ENCODE results near the gene RIMBP2. TPM values are rescaled to one million over a fixed set of nuclear protein-coding genes. Genes with fewer than 3 reads are reported as not detected.
"Not testable (repeated sequence)": the region's sequence is repeated elsewhere in the genome, so short reads cannot be mapped to it uniquely, and the experiment has no call there.

RIMBP2 gene
- polyA plus RNA-seq, 3 donors = 16.5 to 26.5 (median 20.9) TPM

DNA sequence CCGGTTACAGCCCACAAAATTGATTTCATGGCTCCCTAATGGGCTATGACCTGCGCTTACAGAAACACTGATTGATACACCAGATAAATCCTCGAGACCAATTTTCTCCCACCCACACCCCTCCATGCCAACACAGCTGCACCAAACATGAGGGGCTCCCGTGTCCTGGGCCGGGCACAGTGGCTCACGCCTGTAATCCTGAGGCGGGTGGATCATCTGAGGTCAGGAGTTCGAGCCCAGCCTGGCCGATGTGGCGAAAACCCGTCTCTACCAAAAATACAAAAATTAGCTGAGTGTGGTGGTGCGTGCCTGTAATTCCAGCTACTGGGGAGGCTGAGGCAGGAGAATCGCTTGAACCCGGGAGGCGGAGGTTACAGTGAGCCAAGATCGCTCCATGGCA is 27.1 kb downstream of the RIMBP2 start:
- not testable (repeated sequence) for DNase-seq (ENCODE audit: extremely low read depth in 1 of 11, low read depth in 9 of 11, low spot score in 4 of 11)

DNA sequence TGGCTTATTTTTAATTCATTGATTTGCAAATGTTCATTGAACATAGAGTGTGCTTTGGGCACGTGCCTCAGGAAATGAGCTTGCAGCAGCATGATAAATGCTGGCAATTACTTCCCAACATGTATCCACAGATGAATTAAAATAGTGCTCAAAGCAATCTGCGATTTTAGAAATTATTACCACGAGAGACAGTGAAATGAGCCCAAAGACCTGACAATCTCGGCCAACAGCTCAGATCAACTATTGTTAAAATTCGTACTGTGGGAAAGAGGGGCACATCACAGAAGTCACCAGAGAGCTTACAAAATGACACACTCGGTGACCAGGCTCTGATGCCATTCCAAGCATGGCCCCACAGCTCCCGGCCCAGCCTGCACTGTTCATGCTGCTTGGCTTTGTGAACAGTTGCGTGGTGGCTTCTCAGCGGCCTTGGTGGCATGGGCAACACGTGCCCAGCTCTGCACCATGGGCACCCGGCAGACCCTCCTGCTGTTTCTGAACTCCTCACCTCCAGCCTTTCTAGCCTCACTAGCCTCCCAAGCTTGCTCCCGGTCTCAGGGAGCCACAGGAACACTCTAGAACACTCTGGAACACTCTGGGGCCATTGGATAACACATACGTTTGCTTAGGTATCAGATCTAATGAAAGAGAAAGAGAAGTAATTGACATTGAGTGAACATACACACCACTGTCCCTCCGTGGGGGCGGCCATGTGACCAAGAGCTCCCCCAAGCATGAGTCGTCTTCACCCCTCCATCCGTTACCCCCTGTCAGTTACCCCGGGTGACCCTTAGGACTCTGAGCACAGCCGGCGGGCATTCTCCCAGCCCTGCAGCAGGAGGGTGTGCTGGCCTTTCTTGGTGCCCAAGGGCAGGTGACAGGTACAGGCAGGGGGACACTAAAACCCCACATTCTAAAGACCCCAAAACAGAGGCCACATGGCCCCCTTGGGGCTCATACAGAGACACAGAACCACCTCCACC is 28.0 kb downstream of the RIMBP2 start:
- no peak for DNase-seq (ENCODE audit: extremely low read depth in 1 of 11, low read depth in 9 of 11, low spot score in 4 of 11)

DNA sequence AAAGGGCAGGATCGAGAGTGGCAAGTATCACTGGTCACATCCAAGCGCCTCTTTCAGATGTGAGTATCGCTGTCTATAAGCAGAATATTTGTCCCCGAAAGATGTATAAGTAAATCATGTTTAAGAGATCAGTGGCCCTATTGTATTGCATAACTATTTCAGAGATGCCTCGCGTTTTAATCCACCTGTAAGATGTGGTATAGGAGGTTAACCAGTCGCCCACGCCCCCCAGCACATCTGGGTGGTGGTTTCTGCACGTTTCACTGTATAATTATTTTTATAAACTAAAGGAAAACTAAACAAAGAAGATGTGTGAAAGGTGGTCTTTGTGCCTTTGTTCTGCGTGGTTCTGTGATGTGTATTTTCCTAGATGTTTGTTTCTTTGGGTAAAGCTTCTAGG is 28.9 kb downstream of the RIMBP2 start:
- DNase-seq (ENCODE audit: extremely low read depth in 1 of 11, low read depth in 9 of 11, low spot score in 4 of 11) = no peak

DNA sequence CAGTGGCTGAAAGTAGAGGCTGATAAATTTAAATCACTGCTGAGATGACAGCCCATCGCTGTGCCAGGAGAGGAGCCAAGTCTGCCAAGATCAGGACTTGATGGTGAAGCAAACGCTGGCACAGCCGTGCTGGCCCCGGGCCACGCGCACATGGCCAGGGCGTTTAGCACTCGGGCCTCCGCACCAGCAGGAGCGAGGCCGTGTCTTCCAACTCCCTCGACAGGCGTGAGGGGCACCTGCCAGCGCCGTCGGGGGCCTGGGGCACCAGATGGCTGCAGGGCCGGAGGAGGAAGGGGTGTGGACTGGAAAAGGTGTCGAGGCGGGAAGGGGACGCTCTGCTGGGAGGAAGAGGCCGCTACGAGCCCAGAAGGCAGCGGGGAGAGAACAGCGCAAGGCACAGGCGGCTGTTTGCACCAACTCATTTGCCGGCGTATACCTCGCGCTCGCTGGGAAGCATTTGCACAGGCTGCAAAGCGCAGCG is 29.5 kb downstream of the RIMBP2 start:
- DNase-seq (ENCODE audit: extremely low read depth in 1 of 11, low read depth in 9 of 11, low spot score in 4 of 11) = no peak

DNA sequence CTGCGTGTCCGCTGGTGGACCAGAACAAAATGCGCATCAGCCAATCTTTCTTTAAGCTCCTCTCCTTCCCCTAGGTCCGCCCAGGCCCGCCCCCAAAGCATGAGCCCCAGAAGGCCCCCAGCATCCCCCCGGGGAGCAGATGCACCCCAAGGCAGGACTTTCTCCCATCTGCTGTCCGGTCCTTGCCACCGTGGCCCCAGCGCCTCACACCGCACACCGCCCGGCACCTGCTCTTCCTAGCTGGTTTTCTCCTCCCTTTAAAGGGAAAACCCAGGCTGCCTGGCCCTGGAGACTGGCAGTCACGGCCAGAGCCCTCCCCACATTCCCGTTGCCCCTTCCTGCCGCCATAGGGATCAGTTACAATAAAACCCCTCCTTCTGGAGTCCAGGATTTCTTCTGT is 30.2 kb downstream of the RIMBP2 start:
- DNase-seq (ENCODE audit: extremely low read depth in 1 of 11, low read depth in 9 of 11, low spot score in 4 of 11) = no peak

DNA sequence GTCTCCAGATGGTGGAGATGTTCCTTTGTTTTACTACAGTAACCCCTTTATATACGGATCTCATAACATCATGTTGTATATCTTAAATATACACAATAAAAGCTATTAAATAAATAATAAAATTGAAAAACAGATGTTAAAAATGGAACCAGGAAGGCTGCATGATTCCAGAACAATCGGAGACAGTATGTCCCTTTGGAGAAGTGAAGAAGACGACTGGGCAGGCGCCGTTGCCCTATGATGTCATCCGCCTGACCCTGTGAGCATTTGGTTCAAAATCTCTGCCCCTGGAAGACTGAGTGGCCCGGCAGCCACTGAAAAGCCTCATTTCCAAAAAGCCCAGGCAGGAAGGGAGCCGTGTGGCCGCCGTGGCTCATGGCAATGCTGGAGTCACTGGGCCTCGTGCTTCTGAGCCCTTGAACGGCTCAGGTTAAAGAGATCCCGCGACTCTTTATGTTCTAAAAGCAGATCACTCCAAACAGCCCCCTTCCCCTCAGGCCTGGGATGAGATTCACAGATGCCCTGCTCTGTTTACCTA is 30.8 kb downstream of the RIMBP2 start:
- no peak for DNase-seq (ENCODE audit: extremely low read depth in 1 of 11, low read depth in 9 of 11, low spot score in 4 of 11)

DNA sequence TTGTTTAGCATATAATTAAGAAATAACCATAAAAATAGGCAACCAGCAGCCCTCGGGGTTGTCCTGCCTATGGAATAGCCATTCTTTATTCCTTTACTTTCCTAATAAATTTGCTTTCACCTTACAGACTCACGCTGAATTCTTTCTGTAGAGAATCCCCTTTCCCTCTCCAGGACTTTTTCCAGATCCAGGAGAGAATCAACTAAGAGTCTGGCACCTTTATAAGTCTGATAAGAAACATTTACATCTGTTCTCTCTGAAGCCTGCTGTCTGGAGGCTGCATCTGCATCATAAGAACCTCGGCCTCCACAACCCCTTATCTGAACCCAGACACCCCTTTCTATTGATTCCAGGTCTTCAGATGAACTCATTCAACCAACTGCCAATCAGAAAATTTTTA is 32.3 kb downstream of the RIMBP2 start:
- DNase-seq (ENCODE audit: extremely low read depth in 1 of 11, low read depth in 9 of 11, low spot score in 4 of 11) = no peak

DNA sequence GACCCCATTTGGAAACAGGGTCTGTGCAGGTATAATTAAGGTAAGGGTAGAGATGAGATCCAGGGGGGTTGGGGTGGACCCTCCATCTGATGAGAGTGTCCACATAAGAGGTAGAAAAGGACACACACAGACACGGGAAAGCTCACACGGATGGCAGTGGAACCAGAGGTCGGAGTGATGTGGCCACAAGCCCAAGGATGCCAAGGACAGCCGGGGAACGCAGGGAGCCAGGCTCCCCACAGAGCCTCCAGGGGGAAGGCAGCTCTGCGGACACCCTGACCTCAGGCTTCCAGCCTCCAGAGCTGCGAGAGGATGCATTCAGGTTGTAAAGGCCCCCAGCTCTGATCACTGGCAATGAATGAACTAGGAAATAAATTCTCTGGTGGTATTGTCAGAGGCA is 33.0 kb downstream of the RIMBP2 start:
- no peak for DNase-seq (ENCODE audit: extremely low read depth in 1 of 11, low read depth in 9 of 11, low spot score in 4 of 11)

DNA sequence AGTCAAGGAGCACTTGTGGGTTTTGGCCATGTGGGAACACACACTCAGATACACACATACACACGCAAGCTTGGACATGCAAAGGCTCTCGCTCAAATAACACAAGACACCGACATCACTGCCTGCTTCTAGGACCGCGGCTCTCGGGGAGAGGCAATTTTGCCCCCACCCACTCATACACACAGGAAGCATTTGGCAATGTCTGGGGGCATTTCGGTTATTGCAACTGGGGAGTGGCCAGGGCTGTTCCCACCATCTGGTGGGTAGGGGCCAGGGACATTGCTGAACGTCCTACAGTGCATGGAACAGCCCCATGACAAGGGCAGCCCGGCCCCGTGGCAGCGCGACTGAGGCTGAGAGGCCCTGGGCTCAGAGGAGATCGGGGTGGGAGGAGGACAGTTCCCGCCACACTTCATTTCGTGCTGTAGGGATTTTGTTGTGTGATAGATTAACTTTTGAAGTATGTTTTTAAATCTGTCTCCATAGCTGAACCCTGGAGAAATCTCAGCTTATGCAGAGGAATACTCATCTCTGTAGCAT is 35.6 kb downstream of the RIMBP2 start:
- no peak for DNase-seq (ENCODE audit: extremely low read depth in 1 of 11, low read depth in 9 of 11, low spot score in 4 of 11)

DNA sequence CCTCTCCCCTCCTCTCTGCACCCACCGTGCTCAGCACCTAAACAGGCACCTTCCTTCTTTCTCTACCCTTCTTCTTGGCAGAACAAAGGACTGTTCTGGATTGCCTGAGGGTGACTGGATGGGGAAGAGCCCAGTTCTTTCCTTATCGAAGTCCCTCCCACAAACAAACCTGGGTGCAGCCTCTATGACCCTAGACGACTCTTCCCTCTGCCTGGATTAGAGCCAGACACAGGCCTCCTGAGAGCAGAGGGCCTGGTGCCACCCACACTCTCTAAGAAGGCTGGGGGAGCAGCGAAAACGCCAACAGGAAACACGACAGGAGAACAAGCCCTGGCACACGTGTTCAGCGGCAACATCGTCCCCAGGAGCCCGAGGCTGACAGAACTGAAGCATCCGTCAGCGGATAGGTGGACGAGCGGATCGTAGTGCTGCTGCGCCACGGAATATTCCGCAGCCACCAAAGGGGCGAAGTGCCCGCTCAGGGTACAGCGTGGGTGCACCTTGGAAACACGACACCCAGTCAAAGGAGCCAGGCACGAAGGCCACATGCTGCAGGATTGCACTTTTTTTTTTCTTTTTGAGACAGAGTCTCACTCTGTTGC is 38.0 kb downstream of the RIMBP2 start:
- no peak for DNase-seq (ENCODE audit: extremely low read depth in 1 of 11, low read depth in 9 of 11, low spot score in 4 of 11)

DNA sequence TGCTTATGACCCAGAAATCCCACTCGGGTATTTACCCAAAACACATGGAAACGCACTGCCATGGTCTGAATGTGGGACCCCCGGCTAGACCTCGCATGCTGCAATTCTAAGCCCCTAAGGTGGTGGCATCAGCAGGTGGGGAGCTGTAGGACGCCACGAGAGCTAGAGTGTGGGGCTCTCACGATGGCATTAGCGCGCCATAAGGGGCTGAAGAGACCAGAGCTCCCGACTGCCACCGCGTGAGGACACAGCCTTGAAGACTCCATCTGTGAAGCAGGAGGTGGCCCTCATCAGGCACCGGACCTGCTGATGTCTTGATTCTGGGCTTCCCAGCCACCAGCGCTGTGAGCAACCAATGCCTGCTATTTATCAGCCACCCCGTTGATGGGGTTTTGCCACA is 40.3 kb downstream of the RIMBP2 start:
- no peak for DNase-seq (ENCODE audit: extremely low read depth in 1 of 11, low read depth in 9 of 11, low spot score in 4 of 11)

DNA sequence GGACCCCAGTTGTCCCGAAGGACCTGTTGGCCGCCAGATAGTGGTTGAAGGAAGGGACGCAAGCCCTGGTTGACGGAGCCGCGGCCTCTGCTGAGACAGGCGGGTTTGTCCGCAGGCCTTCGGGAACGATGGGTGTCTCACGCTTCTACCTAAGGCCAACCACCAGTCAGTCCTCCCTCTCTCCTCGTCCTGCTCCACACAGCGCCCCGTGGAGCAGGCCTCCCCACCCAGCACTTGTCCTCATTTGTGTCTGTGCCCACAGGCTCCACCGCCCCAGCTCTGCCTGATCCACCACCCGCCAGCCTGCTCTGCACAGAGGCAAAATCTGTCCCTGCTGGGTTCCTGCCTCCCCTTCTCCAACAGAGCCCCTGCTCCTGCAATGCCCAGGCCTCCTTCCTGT is 41.0 kb downstream of the RIMBP2 start:
- DNase-seq (ENCODE audit: extremely low read depth in 1 of 11, low read depth in 9 of 11, low spot score in 4 of 11) = no peak

DNA sequence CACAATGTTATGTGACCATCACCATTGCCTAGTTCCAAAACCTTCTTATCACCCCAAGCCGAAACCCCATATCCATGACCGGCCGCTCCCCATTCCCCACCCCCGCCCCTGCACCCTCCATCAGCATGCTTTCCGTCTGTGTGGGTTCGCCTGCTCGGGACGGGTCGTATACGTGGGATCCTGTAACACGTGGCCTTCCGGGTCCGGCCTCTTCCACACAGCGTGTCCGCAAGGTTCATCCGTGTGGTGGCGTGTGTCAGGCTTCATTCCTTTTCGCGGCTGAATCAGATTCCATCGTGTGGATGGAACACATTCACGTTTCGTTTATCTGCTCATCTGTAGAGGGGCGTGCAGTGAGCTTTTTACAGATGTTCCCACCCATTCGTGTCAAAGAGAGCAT is 41.4 kb downstream of the RIMBP2 start:
- no peak for DNase-seq (ENCODE audit: extremely low read depth in 1 of 11, low read depth in 9 of 11, low spot score in 4 of 11)

DNA sequence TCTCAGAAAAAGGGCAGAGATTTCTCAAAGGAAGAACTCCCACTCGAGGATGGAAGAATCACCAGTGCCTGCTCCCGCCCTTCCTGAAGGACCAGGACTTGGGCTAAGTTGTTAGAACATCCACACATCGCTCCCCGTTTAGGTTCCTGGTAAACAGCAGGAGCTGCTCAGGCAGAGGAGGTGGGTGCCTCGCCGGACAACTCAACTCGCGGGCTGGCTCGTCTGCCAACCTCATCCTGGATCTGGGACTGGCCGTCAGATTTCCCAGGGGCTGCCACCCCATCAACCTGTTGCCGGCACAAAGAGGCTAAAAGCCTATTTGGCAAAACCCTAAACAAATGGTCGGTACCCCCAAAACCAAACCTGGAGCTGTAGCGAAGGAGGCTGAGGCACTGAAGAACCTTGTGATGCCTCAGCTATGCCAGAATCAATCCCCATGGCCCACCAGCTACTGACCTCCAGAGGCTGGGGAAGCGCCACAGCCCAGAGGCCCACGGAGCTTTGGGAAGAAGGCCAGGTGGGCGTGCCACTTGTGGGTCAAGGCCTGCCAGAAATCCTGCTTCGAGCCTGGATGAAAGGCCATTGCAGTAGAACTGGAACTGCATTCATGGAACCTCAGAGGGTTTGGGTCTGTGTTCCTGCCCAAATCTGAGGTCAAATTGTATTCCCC is 42.9 kb downstream of the RIMBP2 start:
- DNase-seq (ENCODE audit: extremely low read depth in 1 of 11, low read depth in 9 of 11, low spot score in 4 of 11) = no peak

DNA sequence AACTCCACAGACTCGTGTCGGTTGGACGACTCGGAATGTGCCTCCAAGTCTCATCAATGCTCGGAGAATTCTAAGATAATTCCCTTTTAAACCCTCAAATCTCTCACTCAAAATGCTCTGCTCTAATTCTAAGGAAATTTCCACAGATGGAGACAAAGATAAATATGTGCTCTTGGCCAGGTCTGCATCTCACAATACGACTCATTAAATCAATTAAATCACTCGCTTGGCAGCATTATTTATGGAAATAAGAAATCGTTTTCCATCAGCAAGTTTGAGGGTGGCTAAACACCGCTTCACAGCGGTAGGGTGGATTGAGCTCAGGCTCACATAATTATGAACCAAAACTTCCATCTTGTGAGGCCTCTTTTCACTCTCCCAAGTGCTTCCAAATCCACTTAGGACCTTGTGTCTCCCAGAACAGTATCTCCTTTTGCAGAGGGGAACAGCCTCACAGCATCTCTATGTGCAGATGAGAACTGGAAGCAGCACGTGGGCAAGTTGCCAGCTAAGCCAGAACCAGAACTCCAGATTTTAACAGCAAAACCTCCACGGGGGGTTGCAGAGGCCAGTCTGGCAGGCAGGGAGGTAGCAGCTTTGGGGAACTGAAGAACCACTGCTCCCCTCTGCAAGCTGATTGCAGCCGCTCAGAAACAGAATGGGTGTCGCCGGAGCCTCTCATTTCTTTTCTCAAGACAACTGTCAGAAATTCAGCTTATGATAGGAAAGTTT is 43.8 kb downstream of the RIMBP2 start:
- no peak for DNase-seq (ENCODE audit: extremely low read depth in 1 of 11, low read depth in 9 of 11, low spot score in 4 of 11)

DNA sequence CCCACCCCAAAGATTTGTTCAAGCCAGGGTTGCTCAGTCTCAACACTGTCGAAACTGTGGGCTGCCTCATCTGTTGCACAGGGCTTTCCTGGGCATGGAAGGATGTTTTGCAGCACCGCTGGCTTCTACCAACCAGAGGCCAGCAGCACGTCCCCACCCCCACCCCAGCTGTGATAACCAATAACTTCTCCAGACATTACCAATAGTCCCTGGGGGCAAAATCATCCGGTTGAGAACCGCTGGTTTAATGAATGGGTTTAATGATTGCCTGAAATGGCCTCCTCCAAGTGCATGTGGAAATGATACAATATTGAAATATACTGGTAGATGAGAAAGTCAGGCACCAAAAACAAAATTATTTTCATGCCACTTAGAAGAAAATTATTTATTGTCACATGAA is 44.5 kb downstream of the RIMBP2 start:
- no peak for DNase-seq (ENCODE audit: extremely low read depth in 1 of 11, low read depth in 9 of 11, low spot score in 4 of 11)

DNA sequence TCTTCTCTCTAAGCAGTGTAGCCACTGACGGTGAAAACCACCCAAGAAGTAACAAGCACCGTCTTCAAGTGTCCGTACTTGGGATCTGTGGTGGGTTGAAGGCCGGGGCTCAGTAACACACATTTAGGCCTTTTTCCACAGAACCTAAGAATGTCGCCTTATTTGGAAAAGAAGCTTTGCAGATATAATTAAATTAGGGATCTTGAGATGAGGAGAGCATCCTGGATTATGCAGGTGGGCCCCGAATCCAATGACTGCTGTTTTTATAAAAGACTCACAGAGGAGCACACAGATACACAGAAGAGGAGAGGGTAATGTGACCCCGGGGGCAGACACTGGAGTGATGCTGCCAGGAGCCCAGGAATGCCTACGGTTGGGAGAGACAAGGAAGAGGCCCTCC is 46.3 kb downstream of the RIMBP2 start:
- DNase-seq (ENCODE audit: extremely low read depth in 1 of 11, low read depth in 9 of 11, low spot score in 4 of 11) = no peak

DNA sequence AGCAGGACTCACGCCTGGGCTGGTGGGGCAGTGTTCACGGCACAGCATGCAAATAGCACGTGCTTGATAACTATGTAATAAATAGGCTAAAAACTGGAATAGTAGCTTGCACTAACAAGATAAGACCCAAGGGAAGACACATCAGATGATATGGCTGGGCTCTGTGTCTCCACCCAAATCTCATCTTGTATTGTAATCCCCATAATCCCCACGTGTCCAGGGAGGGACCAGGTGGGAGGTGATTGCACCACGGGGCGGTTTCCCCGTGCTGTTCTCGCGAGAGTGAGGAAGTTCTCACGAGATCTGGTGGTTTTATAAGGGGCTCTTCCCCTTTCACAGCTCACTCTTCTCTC is 46.9 kb downstream of the RIMBP2 start:
- DNase-seq (ENCODE audit: extremely low read depth in 1 of 11, low read depth in 9 of 11, low spot score in 4 of 11) = no peak
